ENCODE measurements around the gene RSBN1.
"Not testable (repeated sequence)": the region's sequence is repeated elsewhere in the genome, so short reads cannot be mapped to it uniquely, and the experiment has no call there.

RSBN1 gene

GRCh38 chr1:113732802-113733201 lies 79.5 kb downstream of the RSBN1 start:
- DNase-seq = no peak

- DNase-seq = no peak
Observed at GRCh38 chr1:113721010-113721409, 91.3 kb downstream of the RSBN1 start.

- not testable (repeated sequence) for DNase-seq
Observed at GRCh38 chr1:113718621-113719020, 93.7 kb downstream of the RSBN1 start.

GRCh38 chr1:113717506-113717905 lies 94.8 kb downstream of the RSBN1 start:
- not testable (repeated sequence) for DNase-seq

GRCh38 chr1:113714606-113715269 lies 97.5 kb downstream of the RSBN1 start:
- no peak for DNase-seq

Data from activated gamma-delta T cell treated with Interleukin-2 at 50 U/mL for 16 hours (primary cell).